Esophagus muscularis mucosa (tissue), 4 donors: ENCODE measurements around the gene CBLC.

Source experiments
- EP300 ChIP-seq: sonication (generic); formaldehyde crosslinking; IDR thresholded peaks from one replicate; pipeline ENCODE4 v1.6.1; 2017; ENCODE audit warnings: antibody characterized with exemption
- POLR2A ChIP-seq: fragments of 450-650 bp; IDR thresholded peaks from one replicate; pipeline ENCODE4 v1.6.1; 2017; ENCODE audit warnings: antibody characterized with exemption, moderate library complexity, mild to moderate bottlenecking, low read depth
- TF ChIP-seq, protein P1 (sequence below), 3 experiments: fragments of 200-600 bp in 2 of 3; fragments of 450-650 bp in 1 of 3; sonication (generic) in 2 of 3; IDR thresholded peaks; one replicate each; pipeline ENCODE4 v1.5.1; 2017 to 2019; ENCODE audit warnings: antibody characterized with exemption in 3 of 3, mild to moderate bottlenecking in 2 of 3, moderate library complexity in 1 of 3

DNA sequence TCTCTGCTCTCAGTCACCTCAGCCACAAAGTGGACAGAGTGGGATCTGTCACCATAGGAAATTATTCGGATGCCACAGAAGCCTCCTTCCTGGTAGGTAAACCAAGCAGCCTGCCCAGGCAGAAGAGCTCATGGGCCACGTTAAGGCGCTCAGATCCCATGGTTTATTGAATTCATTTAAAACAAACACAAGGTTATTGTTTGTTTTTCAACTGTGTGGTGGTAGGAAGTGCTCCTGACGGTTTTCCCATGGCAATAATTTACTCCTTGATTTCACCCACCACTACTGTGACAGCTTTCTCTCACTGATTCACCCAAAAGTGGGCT is 45.6 kb downstream of the CBLC start:
- TF ChIP-seq POLR2A (no peak), EP300 (no peak)
- TF ChIP-seq, protein P1, sequence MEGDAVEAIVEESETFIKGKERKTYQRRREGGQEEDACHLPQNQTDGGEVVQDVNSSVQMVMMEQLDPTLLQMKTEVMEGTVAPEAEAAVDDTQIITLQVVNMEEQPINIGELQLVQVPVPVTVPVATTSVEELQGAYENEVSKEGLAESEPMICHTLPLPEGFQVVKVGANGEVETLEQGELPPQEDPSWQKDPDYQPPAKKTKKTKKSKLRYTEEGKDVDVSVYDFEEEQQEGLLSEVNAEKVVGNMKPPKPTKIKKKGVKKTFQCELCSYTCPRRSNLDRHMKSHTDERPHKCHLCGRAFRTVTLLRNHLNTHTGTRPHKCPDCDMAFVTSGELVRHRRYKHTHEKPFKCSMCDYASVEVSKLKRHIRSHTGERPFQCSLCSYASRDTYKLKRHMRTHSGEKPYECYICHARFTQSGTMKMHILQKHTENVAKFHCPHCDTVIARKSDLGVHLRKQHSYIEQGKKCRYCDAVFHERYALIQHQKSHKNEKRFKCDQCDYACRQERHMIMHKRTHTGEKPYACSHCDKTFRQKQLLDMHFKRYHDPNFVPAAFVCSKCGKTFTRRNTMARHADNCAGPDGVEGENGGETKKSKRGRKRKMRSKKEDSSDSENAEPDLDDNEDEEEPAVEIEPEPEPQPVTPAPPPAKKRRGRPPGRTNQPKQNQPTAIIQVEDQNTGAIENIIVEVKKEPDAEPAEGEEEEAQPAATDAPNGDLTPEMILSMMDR (IDR thresholded peaks at IDR 0.05), result no peak
